Measurements from ENCODE around the gene UNC5CL. TPM values are rescaled to one million over a fixed set of nuclear protein-coding genes. Genes with fewer than 3 reads are reported as not detected.

The UNC5CL gene
- total and polyA plus RNA-seq, 2 donors (not counting 1 experiment from before 2014, with no cell fraction given): 4.5 to 4.7 TPM

DNA sequence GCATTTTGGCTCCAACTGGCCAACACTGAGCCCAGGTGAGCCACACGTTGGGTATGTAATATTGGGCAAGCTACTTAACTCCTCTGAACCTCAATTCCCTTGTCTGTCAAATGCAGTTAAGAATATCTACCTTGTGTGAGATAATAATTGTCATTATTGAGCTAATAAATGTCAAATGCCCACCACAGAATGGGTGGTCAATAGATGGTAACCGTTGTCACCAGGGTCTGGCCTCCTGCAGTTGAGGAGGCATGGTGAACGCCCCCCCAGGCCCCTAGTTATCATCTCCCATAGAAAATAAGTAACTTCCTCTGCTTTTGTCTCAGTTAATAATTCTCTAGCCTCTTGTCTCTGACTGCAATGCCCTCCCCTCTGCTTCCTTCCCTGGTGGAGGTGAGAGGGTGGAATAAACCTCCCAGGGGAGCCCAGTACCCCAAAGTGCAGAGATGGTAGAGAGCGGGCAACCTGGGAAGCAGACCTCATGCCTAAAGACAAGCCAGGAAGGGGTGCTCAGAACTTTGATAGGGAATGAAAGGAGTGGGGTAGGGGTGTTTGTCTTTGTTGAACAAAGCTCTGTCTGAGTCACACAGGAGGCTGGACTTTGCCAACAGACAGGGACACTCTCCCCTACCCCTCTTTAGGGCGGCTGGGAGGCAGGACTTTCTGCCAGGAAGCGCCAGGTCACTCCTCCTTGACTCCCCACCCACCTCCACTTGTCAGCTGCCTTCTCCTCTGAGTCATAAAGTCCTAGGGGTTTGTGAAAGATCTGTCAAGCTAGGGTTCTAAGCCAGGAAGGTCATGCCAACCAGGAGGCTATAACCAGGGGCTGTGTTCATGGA is 1.3 kb upstream of the UNC5CL start:
- H3K27ac ChIP-seq (ENCODE audit: low read length in 2 of 2): no peak overlapping the region
- no peaks in the 10 kb centered on the region for H3K4me1 ChIP-seq (ENCODE audit: control insufficient read depth in 2 of 2, insufficient read depth in 2 of 2, low read length in 2 of 2)
- no peaks in the 10 kb centered on the region for H4K20me1 ChIP-seq (ENCODE audit: control insufficient read depth, insufficient read depth, low read length, poor library complexity, severe bottlenecking)
- WGBS (ENCODE audit: insufficient coverage): 90% methylated on average over 2 of the region's 6 CpGs
- no peaks in the 10 kb centered on the region for H3K79me2 ChIP-seq (ENCODE audit: control insufficient read depth, insufficient read depth, low read length)
- DNase-seq (no peak), ATAC-seq (ENCODE audit: low read depth) (no peak)
- H3K36me3 ChIP-seq (replicated peaks in 1 of 2; ENCODE audit: control extremely low read depth in 1 of 2, control insufficient read depth in 1 of 2, extremely low read depth in 1 of 2, insufficient read depth in 2 of 2, low read length in 1 of 2): peaks cover 0 to 2% of the 10 kb centered on the region in 2 experiments
- H3K9me3 ChIP-seq (ENCODE audit: control extremely low read depth in 1 of 3, control insufficient read depth in 2 of 3, insufficient read depth in 1 of 3, low read length in 2 of 3): no peaks in the 10 kb centered on the region
- no peak overlapping the region for H3K4me2 ChIP-seq (replicated peaks; ENCODE audit: low read depth, low read length, poor library complexity, severe bottlenecking)
- POLR2A ChIA-PET: no interaction called here
- Mint-ChIP-seq H3K27me3 (no peaks in the 10 kb centered on the region), H3K4me1 (no peaks in the 10 kb centered on the region), H3K9me3 (ENCODE audit: insufficient read depth) (no peaks in the 10 kb centered on the region), H3K27ac (no peak overlapping the region), H3K4me3 (no peak overlapping the region)
- H3K9ac ChIP-seq (ENCODE audit: low read length): no peak overlapping the region
- no peak overlapping the region for H2AFZ ChIP-seq (ENCODE audit: insufficient read depth, low read depth, low read length, poor library complexity, severe bottlenecking)
- CTCF ChIA-PET: interaction anchor here (0.5 to 2.5 kb wide), 12 partner anchors 9 to 1694 kb away, joined by 3 to 13 read pairs (median 4); partner anchors contain the start of gene APOBEC2
- TF ChIP-seq, protein P1, sequence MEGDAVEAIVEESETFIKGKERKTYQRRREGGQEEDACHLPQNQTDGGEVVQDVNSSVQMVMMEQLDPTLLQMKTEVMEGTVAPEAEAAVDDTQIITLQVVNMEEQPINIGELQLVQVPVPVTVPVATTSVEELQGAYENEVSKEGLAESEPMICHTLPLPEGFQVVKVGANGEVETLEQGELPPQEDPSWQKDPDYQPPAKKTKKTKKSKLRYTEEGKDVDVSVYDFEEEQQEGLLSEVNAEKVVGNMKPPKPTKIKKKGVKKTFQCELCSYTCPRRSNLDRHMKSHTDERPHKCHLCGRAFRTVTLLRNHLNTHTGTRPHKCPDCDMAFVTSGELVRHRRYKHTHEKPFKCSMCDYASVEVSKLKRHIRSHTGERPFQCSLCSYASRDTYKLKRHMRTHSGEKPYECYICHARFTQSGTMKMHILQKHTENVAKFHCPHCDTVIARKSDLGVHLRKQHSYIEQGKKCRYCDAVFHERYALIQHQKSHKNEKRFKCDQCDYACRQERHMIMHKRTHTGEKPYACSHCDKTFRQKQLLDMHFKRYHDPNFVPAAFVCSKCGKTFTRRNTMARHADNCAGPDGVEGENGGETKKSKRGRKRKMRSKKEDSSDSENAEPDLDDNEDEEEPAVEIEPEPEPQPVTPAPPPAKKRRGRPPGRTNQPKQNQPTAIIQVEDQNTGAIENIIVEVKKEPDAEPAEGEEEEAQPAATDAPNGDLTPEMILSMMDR (IDR thresholded peaks at IDR 0.05): no peak
- H3K27me3 ChIP-seq (replicated peaks in 1 of 4; ENCODE audit: control extremely low read depth in 1 of 4, control insufficient read depth in 3 of 4, insufficient read depth in 4 of 4, low read length in 3 of 4): no peaks in the 10 kb centered on the region
- H3K4me3 ChIP-seq (ENCODE audit: control extremely low read depth in 1 of 5, extremely low read depth in 1 of 5, insufficient read depth in 1 of 5, low read depth in 2 of 5, low read length in 4 of 5): no peak overlapping the region
- intact Hi-C loops (cut with micrococcal nuclease): no loop called here

DNA sequence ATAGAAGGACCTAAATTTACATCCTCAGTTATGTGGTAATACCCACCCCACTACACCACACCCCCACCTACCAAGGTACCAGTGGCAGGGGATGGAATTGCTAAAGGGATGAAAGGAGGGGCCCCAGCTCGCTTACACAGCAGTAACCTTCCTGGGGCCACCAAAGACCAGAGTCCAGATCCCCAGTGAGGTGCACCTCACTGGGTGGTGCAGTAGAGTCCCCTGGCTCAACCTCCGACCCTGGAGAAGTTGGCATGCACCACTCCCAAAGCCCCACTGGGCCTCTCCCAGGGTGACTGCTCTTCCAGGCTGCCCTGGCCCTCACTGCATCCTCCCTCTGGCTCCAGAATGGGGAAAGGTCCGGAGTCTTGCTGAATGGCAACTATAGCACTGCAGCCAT is 816 bp downstream of the UNC5CL start:
- Mint-ChIP-seq H3K27ac (no peak overlapping the region), H3K9me3 (ENCODE audit: insufficient read depth) (no peaks in the 10 kb centered on the region), H3K4me1 (no peaks in the 10 kb centered on the region), H3K27me3 (no peaks in the 10 kb centered on the region), H3K4me3 (no peak overlapping the region)
- Histone ChIP-seq H3K4me3 (ENCODE audit: control extremely low read depth in 1 of 5, extremely low read depth in 1 of 5, insufficient read depth in 1 of 5, low read depth in 2 of 5, low read length in 4 of 5) (no peak overlapping the region), H3K27me3 (replicated peaks in 1 of 4; ENCODE audit: control extremely low read depth in 1 of 4, control insufficient read depth in 3 of 4, insufficient read depth in 4 of 4, low read length in 3 of 4) (no peaks in the 10 kb centered on the region), H3K4me1 (ENCODE audit: control insufficient read depth in 2 of 2, insufficient read depth in 2 of 2, low read length in 2 of 2) (no peaks in the 10 kb centered on the region), H3K79me2 (ENCODE audit: control insufficient read depth, insufficient read depth, low read length) (no peaks in the 10 kb centered on the region), H3K9ac (ENCODE audit: low read length) (no peak overlapping the region), H2AFZ (ENCODE audit: insufficient read depth, low read depth, low read length, poor library complexity, severe bottlenecking) (no peak overlapping the region), H3K36me3 (replicated peaks in 1 of 2; ENCODE audit: control extremely low read depth in 1 of 2, control insufficient read depth in 1 of 2, extremely low read depth in 1 of 2, insufficient read depth in 2 of 2, low read length in 1 of 2) (peaks cover 0 to 2% of the 10 kb centered on the region in 2 experiments), H3K4me2 (replicated peaks; ENCODE audit: low read depth, low read length, poor library complexity, severe bottlenecking) (no peak overlapping the region), H3K9me3 (ENCODE audit: control extremely low read depth in 1 of 3, control insufficient read depth in 2 of 3, insufficient read depth in 1 of 3, low read length in 2 of 3) (no peaks in the 10 kb centered on the region), H4K20me1 (ENCODE audit: control insufficient read depth, insufficient read depth, low read length, poor library complexity, severe bottlenecking) (no peaks in the 10 kb centered on the region), H3K27ac (ENCODE audit: low read length in 2 of 2) (no peak overlapping the region)
- CTCF ChIA-PET: interaction anchor here (0.7 to 3.0 kb wide), 5 partner anchors 8 to 25 kb away, joined by 3 to 23 read pairs (median 8); no protein-coding TSS in a partner anchor
- TF ChIP-seq EZH2 (IDR thresholded peaks at IDR 0.05; ENCODE audit: borderline replicate concordance, insufficient read depth, low read depth, low read length, poor library complexity, severe bottlenecking): no peak
- TF ChIP-seq, protein P1 (IDR thresholded peaks at IDR 0.05): no peak
- 97% methylated on average over 3 of the region's 3 CpGs for WGBS (ENCODE audit: insufficient coverage)
- ATAC-seq (ENCODE audit: low read depth) (no peak), DNase-seq (no peak)
- POLR2A ChIA-PET: no interaction called here
- intact Hi-C loops (cut with micrococcal nuclease): no loop called here
